Mesenchymal stem cell (in vitro differentiated cells and primary cell): Measurements from ENCODE around the gene TNFRSF8.
A peak's percentile ranks its signal among the peaks of the same experiment; 100 is the strongest.

Experiments
- DNase-seq: peaks from one replicate; pipeline ENCODE4 v3.0.0-alpha.2; 2013
- H2AFZ ChIP-seq: one replicate; pipeline ENCODE4 v1.6.1; 2013; ENCODE audit warnings: low read depth, mild to moderate bottlenecking, control low read depth, inconsistent platforms, low read length, moderate library complexity
- H2AK5ac ChIP-seq: 2 replicates; pipeline ENCODE4 v1.6.1; 2013; ENCODE audit warnings: low read length, moderate library complexity, mild to moderate bottlenecking, inconsistent platforms; ENCODE audit not compliant: severe bottlenecking
- H2BK120ac ChIP-seq: one replicate; pipeline ENCODE4 v1.6.1; 2013; ENCODE audit warnings: low read depth, mild to moderate bottlenecking, inconsistent platforms, low read length, moderate library complexity
- H2BK12ac ChIP-seq, 2 experiments: one replicate each; pipeline ENCODE4 v1.6.1; 2013; ENCODE audit warnings: inconsistent platforms in 2 of 2, low read length in 2 of 2, mild to moderate bottlenecking in 2 of 2, moderate library complexity in 2 of 2, control low read depth in 1 of 2
- H2BK15ac ChIP-seq: one replicate; pipeline ENCODE4 v1.6.1; 2013; ENCODE audit warnings: mild to moderate bottlenecking, low read depth, inconsistent platforms; ENCODE audit not compliant: poor library complexity, severe bottlenecking
- H2BK5ac ChIP-seq: 2 replicates; pipeline ENCODE4 v1.6.1; 2013; ENCODE audit warnings: low read depth, mild to moderate bottlenecking, low read length, control low read depth, inconsistent platforms; ENCODE audit not compliant: poor library complexity, severe bottlenecking
- H3K14ac ChIP-seq, 2 experiments: one replicate each; pipeline ENCODE4 v1.6.1; 2013; ENCODE audit warnings: inconsistent platforms in 2 of 2, low read length in 2 of 2, control low read depth in 1 of 2, mild to moderate bottlenecking in 1 of 2, moderate library complexity in 1 of 2
- H3K18ac ChIP-seq, 2 experiments: one replicate each; pipeline ENCODE4 v1.6.1; 2013; ENCODE audit warnings: inconsistent platforms in 2 of 2, low read length in 2 of 2, control low read depth in 1 of 2, low read depth in 1 of 2, mild to moderate bottlenecking in 1 of 2
- H3K23ac ChIP-seq, 2 experiments: one replicate each; pipeline ENCODE4 v1.6.1; 2013; ENCODE audit warnings: inconsistent platforms in 2 of 2, low read length in 2 of 2, mild to moderate bottlenecking in 2 of 2, moderate library complexity in 2 of 2, control low read depth in 1 of 2
- H3K27ac ChIP-seq: 2 replicates; pipeline ENCODE4 v1.5.1; 2013; ENCODE audit warnings: mild to moderate bottlenecking, moderate library complexity, low read length, control low read depth, inconsistent platforms; ENCODE audit not compliant: poor library complexity, severe bottlenecking
- H3K27me3 ChIP-seq, 2 experiments: 2 replicates each; pipeline versions ENCODE4 v1.6.1 to v1.7.0; 2013; ENCODE audit warnings: low read length in 2 of 2, mild to moderate bottlenecking in 2 of 2, moderate library complexity in 2 of 2, control low read depth in 1 of 2, inconsistent platforms in 1 of 2; ENCODE audit not compliant: control insufficient read depth in 1 of 2, insufficient read depth in 1 of 2
- H3K36me3 ChIP-seq, 2 experiments: 2 replicates each; pipeline versions ENCODE4 v1.6.1 to v1.7.0; 2013; ENCODE audit warnings: low read length in 2 of 2, control low read depth in 1 of 2, inconsistent platforms in 1 of 2, low read depth in 1 of 2, mild to moderate bottlenecking in 1 of 2; ENCODE audit not compliant: insufficient read depth in 2 of 2, control insufficient read depth in 1 of 2
- H3K4ac ChIP-seq, 2 experiments: one replicate each; pipeline ENCODE4 v1.6.1; 2013; ENCODE audit warnings: inconsistent platforms in 2 of 2, low read length in 2 of 2, mild to moderate bottlenecking in 2 of 2, moderate library complexity in 2 of 2, control low read depth in 1 of 2, low read depth in 1 of 2
- H3K4me1 ChIP-seq: 2 replicates; pipeline ENCODE4 v1.6.1; 2013; ENCODE audit warnings: low read depth, low read length, control low read depth; ENCODE audit not compliant: control insufficient read depth, insufficient read depth
- H3K4me2 ChIP-seq: 2 replicates; pipeline ENCODE4 v1.6.1; 2013; ENCODE audit warnings: low read length, mild to moderate bottlenecking, inconsistent platforms; ENCODE audit not compliant: poor library complexity, severe bottlenecking
- H3K4me3 ChIP-seq, 2 experiments: 2 replicates each; pipeline versions ENCODE4 v1.5.1 to v1.7.0; 2013; ENCODE audit warnings: low read length in 2 of 2, mild to moderate bottlenecking in 2 of 2, control low read depth in 1 of 2, low read depth in 1 of 2; ENCODE audit not compliant: insufficient read depth in 1 of 2
- H3K79me1 ChIP-seq: replicated peaks from 2 replicates; pipeline ENCODE4 v1.6.1; 2013; ENCODE audit warnings: mild to moderate bottlenecking, control low read depth, low read length, inconsistent platforms; ENCODE audit not compliant: poor library complexity, severe bottlenecking
- H3K9ac ChIP-seq: 2 replicates; pipeline ENCODE4 v1.7.0; 2013; ENCODE audit warnings: mild to moderate bottlenecking, low read length, moderate library complexity
- H3K9me3 ChIP-seq: 2 replicates; pipeline ENCODE4 v1.7.0; 2013; ENCODE audit warnings: mild to moderate bottlenecking, low read length; ENCODE audit not compliant: control insufficient read depth
- H4K8ac ChIP-seq: one replicate; pipeline ENCODE4 v1.6.1; 2013; ENCODE audit warnings: inconsistent platforms, mild to moderate bottlenecking, low read length, moderate library complexity
- H4K91ac ChIP-seq: one replicate; pipeline ENCODE4 v1.6.1; 2013; ENCODE audit warnings: mild to moderate bottlenecking, low read length, inconsistent platforms
- WGBS: methylation state at CpG from one replicate; pipeline ENCODE4 v1.1.7; 2013; ENCODE audit warnings: mixed read lengths; 5-methylcytosine and 5-hydroxymethylcytosine counted together

The TNFRSF8 gene

DNA sequence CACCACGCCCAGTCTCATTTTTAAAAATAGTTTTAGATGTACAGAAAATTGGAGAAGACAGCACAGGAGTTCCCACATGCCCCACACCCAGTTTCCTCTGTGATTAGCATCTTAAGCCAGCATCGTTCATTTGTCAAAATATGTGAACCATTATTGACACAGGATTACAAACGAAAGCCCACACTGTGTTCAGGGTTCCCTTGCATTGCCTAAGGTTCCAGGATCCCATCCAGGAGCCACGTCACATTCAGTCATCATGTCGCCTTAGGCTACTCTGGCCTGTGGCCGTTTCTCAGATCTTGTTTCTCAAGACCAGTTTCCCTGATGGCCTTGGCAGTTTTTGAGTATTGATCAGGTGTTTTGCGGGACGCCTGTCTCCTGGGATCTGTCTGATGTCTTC, 69.0 kb downstream of the TNFRSF8 start:
- no peak overlapping the region for H3K4ac ChIP-seq
- H3K36me3 ChIP-seq = no peaks in the 10 kb centered on the region
- H2AK5ac ChIP-seq = no peak overlapping the region
- H3K4me1 ChIP-seq = no peaks in the 10 kb centered on the region
- no peak overlapping the region for H4K91ac ChIP-seq
- H3K9me3 ChIP-seq = no peaks in the 10 kb centered on the region
- H3K9ac ChIP-seq = no peak overlapping the region
- no peak overlapping the region for H2AFZ ChIP-seq
- H3K27ac ChIP-seq = no peak overlapping the region
- WGBS = 90% methylated on average over 8 of the region's 8 CpGs
- H2BK12ac ChIP-seq = peak overlapping the region in 1 of 2 experiments; percentile 24
- no peak overlapping the region for H3K23ac ChIP-seq
- no peak overlapping the region for H2BK15ac ChIP-seq
- no peak overlapping the region for H3K18ac ChIP-seq
- H3K79me1 ChIP-seq = no peaks in the 10 kb centered on the region
- no peak overlapping the region for H3K4me2 ChIP-seq
- H2BK120ac ChIP-seq = no peak overlapping the region
- H3K4me3 ChIP-seq = no peak overlapping the region
- DNase-seq = peak; percentile 20
- no peak overlapping the region for H3K14ac ChIP-seq
- no peaks in the 10 kb centered on the region for H3K27me3 ChIP-seq
- H2BK5ac ChIP-seq = no peak overlapping the region
- H4K8ac ChIP-seq = no peak overlapping the region

DNA sequence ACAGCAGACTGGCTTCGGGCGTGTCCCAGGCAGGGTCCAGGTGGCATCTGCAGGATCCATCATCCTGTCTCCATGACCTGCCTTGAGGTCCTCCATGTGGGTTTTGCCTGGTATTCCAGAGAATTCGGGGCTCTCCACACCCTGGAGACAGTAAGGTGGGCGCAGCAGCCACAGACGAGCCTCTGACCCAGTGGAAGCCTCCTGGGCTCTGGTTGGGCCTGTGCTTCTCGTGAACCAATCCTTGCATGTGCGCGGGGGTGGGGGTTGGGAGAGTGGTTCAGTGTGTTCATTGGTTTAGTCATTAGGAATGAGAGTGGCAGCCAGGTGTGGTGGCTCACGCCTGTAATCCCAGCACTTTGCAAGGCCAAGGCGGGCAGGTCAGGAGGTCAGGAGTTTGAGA, 71.6 kb downstream of the TNFRSF8 start:
- Histone ChIP-seq H2AFZ (no peak overlapping the region), H4K8ac (no peak overlapping the region), H3K18ac (no peak overlapping the region), H2BK120ac (no peak overlapping the region), H3K4me1 (peaks cover 7% of the 10 kb centered on the region), H2AK5ac (no peak overlapping the region), H3K4ac (no peak overlapping the region), H3K27me3 (no peaks in the 10 kb centered on the region), H3K79me1 (no peaks in the 10 kb centered on the region), H3K14ac (no peak overlapping the region), H3K23ac (no peak overlapping the region), H2BK15ac (no peak overlapping the region), H2BK12ac (no peak overlapping the region), H4K91ac (peak overlapping the region; percentile 74), H3K9ac (no peak overlapping the region), H2BK5ac (no peak overlapping the region), H3K4me2 (no peak overlapping the region), H3K4me3 (no peak overlapping the region), H3K9me3 (no peaks in the 10 kb centered on the region), H3K36me3 (no peaks in the 10 kb centered on the region), H3K27ac (no peak overlapping the region)
- DNase-seq = no peak
- WGBS = 93% methylated on average over 10 of the region's 10 CpGs

DNA sequence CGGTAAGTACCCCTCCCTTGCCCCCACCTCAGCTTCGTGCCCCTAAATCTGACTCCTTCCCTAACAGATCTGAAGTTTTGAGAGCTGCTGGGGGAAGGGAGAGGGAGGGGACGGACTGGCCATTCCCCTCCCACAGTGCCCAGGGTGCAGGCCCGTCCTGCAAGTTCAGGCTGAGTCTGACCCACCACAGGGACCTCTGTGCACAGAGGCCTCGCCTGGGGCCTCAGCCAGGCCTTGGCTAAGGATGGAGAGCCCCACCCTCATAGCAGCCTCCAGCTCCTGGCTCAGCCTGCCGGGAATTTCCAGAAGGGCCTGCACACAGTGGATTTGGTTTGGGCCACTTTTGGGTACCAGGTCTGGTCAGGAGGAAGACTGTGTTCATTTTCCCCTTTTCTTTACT, 72.5 kb downstream of the TNFRSF8 start:
- Histone ChIP-seq H3K9me3 (no peaks in the 10 kb centered on the region), H2BK15ac (peak overlapping the region; percentile 0), H2AK5ac (no peak overlapping the region), H2AFZ (no peak overlapping the region), H3K36me3 (no peaks in the 10 kb centered on the region), H3K23ac (no peak overlapping the region), H3K27me3 (no peaks in the 10 kb centered on the region), H3K4me3 (no peak overlapping the region), H3K4me1 (peaks cover 7% of the 10 kb centered on the region), H2BK5ac (no peak overlapping the region), H2BK12ac (peak overlapping the region in 1 of 2 experiments; percentile 80), H2BK120ac (no peak overlapping the region), H3K27ac (no peak overlapping the region), H3K9ac (peak overlapping the region; percentile 38), H3K14ac (no peak overlapping the region), H3K4me2 (no peak overlapping the region), H4K8ac (no peak overlapping the region), H3K79me1 (no peaks in the 10 kb centered on the region), H3K4ac (no peak overlapping the region), H3K18ac (no peak overlapping the region), H4K91ac (no peak overlapping the region)
- WGBS = 88% methylated on average over 4 of the region's 6 CpGs
- no peak for DNase-seq

DNA sequence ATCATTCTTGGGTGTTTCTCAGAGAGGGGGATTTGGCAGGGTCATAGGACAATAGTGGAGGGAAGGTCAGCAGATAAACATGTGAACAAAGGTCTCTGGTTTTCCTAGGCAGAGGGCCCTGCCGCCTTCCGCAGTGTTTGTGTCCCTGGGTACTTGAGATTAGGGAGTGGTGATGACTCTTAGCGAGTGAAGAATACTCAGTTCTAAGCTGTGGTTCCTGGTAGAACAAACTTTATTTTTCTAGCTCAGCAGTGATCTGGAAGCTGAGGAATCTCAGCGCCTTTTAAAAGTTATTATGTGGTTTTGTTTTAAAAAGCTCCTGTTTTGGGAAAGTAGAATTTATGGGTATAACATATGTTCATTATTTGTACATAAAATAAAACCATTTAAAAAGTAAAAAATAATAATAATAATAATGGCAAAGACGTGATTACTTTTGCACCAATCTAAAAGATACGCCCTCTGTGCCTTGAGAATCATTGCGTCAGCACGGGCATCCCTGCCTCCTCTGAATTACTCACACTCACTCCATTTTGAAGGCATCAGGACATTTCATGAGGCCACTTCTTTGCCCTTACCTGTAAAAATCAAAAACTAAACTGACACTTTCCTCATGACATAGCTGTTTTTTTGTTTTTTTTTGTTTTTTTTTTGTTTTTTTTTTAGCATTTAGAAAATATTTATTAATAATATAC, 74.0 kb downstream of the TNFRSF8 start:
- Histone ChIP-seq H3K4me3 (no peak overlapping the region), H3K79me1 (no peaks in the 10 kb centered on the region), H3K18ac (no peak overlapping the region), H2BK5ac (no peak overlapping the region), H3K4me2 (no peak overlapping the region), H3K9ac (peak overlapping the region; percentile 68), H2BK120ac (no peak overlapping the region), H3K36me3 (no peaks in the 10 kb centered on the region), H4K8ac (no peak overlapping the region), H3K4ac (no peak overlapping the region), H3K27me3 (no peaks in the 10 kb centered on the region), H2AFZ (no peak overlapping the region), H3K4me1 (peaks cover 7% of the 10 kb centered on the region), H3K9me3 (no peaks in the 10 kb centered on the region), H2AK5ac (no peak overlapping the region), H4K91ac (no peak overlapping the region), H2BK15ac (no peak overlapping the region), H2BK12ac (no peak overlapping the region), H3K14ac (no peak overlapping the region), H3K23ac (no peak overlapping the region), H3K27ac (no peak overlapping the region)
- DNase-seq = peak; percentile 35
- 54% methylated on average over 7 of the region's 8 CpGs for WGBS
